Stimulated activated CD8-positive, alpha-beta memory T cell treated with anti-CD3 and anti-CD28 coated beads, Interleukin-4, amount 100 ng/mL, for 24 hours (primary cell): ENCODE data around the gene JAKMIP1.

ENCODE experiments used
- DNase-seq: peaks from one replicate; pipeline ENCODE4 v3.0.0-alpha.2; 2020; ENCODE audit warnings: low read depth

JAKMIP1 gene

DNA sequence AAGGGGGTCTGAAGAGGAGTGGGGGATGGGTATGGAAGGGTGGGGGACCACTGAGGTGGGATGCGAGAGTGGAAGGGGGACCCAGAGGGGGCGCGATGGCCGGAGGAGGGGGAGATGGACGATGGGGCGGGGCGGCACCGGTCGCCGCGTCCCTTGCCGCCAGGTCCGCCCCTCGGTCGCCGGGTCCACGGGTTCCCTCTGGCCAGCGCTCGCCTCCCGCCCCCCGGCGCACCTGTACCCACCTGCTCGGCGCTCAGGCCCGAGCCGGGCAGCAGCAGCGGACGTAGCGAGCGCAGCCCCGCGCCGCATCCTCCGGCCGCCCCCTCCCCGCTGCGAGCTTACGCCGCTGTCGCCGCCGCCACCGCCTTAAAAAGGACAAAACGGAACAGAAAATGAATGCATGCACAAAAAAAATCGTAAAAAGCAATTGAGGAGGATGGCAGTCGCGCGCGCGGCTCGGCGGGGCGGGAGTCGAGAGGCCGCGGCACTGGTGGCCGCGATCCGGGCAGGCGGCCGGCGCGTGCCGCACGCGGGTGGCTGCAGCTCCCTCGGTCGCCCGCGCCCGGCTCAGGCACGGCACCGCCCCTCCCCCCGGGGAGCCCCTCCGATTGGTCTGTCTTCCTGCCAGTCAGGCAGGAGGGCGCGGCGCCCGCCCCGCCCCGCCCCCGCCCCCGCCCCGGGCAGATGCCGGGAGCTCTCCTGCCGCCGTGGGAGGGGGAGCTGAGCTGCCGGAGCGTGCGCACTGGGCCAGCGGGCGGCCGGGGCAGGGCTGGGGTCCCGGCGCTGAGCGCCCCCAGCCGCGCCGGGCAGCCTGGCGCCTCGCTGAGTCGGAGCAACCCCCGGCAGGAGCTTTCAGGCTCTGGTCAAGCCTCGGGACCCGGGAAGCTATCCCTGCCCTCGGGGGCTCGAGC lies at the start of gene JAKMIP1:
Gene JAKMIP1, minus strand, starts transcription at position 539 of the 911 bp plus-strand sequence. CDS start 87,699 bp downstream, outside the sequence.
- DNase-seq: peak; percentile 77

DNA sequence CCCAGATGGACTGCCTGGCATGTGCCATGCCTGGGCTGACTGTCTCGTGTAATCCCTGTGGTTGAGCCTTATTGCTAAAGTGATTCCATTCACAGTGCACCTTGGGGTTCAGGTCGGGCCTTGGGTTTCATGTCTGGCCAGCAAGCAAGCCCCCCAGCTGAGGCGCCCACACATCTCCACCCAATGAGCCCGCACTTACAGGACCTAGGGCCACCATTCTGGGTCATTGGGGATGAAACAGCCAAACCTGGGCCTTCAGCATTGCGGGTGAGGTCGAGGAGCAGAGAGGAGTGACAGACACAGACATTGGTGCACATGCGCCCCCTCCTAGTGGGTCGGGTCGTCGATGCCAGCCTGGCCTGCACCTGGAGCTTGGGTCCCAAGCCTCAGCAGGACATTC lies 48.0 kb upstream of the JAKMIP1 start:
- DNase-seq: no peak

DNA sequence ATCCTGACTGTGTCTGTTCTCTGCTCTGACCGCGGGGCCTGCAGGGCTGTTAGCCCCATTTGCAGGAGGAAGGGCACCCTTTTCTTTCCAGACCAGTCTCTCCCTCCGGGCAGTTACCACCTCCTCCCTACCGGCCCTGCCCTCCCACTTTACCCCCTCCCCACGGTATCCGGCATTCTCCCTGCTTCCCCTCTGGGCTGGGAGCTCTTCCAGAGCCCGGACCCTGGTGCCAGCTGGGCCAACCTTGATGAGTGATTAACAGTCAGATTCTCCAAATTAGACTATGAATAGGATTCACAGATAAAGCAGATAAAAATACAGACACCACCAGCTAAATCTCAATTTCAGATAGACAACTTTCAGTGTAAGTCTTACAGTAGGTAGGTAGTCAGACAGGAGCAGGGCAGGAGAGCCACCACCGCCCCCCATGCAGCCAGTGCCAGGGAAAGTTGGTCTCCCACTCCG lies 45.9 kb upstream of the JAKMIP1 start:
- no peak for DNase-seq

DNA sequence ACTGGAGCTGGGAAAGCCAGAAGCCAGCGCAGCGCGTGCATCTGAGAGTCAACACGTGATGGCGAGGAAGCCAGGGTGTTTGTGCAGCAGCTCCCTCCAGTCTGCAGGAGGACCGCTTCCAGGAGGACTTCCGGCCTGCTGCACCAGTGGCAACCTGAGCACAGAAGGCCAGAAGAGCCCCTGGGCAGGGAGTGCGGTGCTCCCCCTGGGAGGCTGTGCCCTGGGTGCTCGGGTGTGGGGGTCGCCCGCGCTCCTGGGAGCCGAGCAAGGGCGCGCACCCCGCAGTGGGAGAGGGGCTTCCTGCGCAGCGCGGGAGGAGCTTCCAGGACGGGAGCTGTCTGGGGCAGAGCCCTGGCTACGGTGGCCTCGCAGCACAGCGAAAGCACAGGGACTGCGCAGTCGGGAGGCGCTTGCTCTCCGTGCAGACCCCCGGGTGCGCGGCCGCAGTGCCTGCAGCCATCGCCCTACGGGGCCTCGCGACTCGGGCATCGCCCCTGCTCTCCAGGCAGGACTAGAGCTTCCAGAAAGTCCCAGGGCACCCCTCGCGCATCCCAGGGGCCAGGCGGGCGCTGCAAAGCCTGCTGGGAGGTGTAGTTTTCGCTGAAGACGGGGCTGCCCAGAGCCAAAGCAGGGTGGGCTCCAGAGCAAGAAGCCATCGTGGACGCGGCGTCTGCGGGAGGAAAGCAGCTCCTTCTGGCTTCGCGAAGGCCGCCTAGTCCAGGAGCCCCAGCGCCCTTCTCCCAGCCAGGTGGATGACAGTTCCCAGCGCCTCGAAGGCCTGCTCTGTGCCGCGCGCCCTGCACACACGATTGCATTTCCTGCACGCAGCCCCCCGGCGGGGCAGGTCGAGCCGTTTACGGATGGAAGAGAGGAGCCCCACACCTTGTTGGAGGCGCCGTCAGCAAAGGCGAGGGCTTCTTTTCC lies 45.2 kb upstream of the JAKMIP1 start:
- DNase-seq: no peak

DNA sequence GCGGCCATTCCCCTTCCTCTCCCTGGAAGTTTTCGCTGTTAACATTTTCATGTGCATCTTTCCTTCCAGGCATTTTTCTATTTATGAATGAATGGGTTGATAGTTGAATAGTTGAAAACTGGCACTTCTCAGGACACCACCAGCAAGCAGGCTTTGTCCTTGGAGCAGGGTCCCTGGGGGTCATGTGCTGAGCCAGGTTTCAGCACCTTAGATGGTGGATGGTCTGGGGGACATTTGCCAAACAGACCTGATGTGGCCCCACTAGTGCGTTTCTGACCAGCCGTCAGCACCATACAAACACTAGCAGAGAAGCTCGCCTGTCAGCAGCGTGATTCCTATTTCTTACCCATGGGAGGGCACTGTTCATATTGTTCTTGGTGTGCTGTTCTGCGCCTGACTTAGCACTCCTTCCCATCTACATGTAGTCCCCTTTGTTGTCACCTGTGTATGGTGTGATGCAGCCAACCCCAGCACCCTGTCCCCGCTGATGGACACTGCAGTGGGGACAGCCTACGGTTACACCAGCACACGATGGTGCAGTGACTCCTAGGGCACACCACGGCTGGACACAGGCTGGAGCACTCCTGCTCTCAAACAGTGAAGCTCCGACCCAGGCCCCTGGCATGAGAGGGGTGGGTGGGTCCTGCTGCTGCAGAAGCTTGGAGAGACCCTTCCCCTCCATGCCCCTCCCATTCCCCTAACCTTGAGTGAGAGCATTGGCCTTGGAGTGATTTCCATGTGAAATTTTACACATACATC lies 42.1 kb upstream of the JAKMIP1 start:
- no peak for DNase-seq

DNA sequence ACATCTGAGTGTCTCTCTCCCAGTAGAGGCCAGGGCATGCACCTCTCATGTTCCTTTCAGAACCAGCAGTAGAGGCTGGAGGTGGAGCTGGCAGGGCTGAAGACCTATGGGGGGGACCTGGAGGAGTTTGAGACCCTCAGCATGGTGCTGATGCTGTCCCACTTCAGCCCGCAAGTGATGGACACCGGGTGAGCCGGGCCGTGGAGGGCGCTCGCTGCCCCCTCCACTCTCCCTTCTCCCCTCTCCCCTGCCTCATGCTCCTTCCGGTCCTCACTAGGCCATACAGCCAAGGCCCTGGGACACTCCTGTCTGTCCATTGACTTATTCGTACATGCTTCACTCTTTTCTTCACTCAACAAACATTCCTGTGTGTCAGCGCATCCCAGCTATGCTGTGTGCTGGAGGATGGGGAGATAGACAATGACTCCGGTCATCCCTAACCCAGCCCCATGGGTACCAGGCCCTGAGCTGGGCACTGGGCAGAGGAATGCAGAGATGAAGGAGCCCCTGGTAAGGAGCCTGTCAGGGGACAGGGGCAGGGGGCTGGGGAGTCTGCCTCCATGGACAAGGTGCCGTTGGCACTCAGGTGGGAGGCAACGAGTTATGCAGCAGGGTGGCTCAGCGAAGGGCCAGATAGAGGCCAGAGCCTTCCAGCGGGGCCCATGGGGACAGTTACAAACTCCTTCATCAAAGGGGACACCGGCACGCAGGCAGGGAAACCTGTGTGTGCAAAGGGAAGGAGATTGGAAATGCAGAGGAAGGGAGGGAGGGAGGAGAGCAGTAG lies 40.9 kb upstream of the JAKMIP1 start:
- DNase-seq: no peak

DNA sequence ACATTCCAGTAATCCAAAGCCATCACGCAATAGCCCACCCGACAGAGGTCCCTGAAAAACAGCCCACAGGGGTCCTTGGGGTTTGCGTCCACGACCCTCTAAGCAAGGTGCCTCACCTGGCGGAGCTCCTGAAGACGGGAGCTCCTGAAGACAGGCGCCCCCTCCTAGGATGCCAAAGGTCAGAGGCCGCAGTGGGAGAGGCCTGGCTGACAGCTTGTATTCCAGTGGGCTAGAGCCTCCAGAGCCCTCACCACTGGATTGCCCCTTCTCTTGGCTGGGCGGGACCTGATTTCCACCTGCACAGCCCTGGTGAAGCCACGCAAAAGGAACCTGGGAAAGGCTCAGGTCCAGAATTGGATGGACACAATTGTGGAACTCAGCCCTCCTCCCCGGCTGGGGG lies 39.6 kb upstream of the JAKMIP1 start:
- no peak for DNase-seq

DNA sequence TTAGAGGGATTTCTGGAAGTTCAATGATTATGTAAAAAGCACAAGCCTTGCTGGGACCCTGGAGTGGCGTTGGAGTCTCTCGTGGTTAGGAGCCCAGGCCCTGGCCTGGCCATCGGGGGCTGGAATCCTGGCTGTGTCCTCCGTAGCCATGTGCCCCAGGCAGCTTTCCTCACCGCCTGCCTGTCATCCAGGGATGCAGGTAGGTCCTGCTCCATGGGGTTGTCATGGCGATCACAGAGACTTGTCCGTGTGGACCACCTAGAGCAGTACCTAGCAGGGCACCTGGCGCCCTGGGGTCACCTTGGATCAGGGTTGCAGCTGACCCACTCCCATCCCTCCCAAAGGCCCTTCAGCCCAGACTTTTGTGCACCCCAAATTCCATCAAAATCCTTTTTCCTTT lies 39.1 kb upstream of the JAKMIP1 start:
- no peak for DNase-seq

DNA sequence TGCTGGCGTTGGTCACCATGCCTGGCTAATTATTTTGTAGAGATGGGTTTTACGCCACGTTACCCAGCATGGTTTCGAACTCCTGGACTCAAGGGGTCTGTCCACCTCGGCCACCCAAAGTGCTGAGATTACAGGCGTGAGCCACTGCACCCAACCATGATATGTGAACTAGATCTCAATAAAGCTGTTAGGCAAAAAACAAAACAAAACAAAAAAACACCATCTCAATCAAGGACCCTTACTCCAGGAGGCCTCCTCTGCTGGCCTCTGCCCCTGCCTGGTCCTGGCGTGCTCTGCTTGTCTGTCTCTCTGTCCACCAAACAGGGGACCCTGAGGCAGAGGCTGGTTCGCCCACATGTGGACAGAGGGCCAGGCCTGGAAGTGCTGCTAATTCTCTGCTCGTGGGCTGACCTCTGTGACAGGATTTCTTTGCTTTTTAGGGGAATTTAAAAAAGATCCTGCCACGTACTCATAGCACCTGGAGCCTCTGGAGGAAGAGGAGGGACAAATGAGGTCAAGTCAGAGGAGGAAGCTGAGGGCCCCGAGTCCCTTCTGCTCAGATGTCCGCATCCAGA lies 36.6 kb upstream of the JAKMIP1 start:
- no peak for DNase-seq

DNA sequence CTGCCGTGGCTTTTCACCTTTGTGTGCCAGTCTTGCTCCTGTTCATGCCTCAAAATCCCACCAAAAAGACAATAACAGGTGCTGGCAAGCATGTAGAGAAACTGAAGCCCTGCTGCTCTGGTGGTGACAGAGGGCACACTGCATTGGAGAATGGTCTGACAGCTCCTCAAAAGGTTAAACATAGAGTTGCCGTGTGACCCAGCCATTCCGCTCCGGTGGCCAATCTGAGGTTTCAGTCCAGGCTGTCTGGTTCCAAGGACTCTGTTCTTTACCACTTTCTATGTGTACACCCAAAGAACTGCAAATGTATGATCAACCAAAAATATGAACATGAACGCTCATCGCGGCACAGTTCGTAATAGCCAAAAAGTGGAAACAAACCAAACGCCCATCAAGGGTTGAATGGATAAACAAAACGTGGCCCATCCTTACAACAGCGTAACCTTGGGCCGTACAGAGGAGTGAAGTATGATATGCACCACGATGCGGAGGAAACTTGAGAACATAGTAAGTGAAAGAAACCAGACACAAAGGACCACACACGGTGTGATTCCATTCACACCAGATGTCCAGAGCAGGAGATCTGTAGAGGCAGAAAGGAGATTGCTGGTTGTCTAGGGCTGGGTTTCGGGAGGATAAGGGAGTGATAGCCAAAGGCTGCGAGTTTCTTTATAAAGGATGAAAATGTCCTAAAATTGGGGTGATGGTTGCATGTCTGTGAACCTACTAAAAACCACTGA lies 35.7 kb upstream of the JAKMIP1 start:
- no peak for DNase-seq

DNA sequence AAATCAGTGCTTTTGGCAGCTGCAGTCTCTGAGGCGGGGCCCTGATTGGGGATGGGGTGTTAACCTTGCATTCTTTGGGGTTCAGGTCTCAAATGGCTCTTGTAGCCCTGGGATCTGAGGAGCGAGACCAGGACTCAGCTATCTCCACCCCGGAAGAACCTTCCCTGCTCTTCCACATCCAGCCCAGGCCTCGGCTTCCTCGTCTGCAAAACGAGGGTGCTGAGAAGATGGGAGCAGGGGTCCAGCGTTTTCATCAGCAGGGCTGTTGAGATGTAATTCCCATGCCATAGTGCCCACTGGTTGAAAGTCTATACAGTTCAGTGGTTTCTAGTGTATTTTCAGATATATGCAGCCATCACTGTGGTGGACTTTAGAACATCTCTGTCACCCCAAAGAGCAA lies 34.7 kb upstream of the JAKMIP1 start:
- DNase-seq: no peak

DNA sequence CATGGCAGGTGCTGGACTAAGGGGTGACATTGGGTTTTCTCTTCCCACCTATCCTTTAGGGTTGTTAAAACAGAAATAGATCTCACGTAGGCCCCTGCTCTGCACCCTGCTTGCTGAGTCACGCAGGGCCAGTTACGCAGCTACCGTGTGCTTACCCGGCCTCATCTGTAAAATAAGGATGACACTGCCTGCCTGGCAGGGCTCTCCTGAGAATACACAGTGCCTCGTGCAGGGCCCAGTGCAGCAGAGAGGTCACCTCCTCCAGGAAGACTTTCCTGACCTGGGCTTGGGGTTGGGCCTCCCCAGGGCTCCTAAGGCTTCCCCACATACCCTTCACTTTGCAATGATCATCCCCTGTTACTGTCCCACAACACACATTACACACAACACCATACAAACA lies 33.6 kb upstream of the JAKMIP1 start:
- no peak for DNase-seq

DNA sequence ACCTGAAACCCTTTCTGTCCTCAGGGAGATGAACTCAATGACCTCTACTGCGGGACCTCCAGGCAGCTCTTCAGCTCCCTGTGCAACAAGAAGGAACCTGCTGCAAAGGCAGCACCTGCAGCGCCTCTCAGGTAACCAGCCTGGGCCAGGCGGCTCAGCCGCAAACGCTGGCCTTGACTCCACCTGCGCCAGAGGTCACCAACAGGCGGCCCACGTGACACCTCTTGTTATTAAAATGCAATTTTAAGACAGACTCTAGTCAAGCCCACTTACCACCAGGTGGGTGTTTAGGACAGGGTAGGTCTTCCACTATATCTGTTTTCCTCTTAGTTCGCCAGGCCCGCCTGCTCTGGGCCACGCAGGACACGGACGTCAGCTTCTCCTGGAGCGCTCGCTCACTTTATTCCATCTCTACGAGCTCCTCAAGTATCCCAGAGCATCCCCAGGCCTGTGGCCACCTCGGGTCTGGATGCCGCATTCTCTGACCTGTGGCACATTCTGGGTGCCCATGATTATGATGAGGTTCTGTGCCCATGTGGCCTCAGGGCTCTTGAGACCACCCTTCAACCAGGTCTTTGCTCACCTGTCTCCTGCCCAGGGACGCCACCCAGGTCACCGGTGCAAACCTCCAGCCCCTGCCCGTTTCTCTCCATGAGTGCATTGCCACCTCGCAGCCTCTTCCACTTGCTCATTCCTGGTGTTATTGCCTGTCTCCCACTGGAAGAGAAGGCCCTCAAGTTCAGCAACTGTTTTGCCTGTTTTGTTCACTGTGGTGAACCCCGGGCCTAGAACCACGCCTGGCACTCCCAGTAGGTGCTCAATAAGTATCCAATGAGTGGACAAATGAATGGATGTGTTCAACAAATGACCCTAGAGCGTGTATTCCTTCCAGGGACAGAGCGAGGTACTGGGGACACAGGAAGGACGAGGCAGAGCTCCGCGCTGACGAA lies 32.8 kb upstream of the JAKMIP1 start:
- no peak for DNase-seq

DNA sequence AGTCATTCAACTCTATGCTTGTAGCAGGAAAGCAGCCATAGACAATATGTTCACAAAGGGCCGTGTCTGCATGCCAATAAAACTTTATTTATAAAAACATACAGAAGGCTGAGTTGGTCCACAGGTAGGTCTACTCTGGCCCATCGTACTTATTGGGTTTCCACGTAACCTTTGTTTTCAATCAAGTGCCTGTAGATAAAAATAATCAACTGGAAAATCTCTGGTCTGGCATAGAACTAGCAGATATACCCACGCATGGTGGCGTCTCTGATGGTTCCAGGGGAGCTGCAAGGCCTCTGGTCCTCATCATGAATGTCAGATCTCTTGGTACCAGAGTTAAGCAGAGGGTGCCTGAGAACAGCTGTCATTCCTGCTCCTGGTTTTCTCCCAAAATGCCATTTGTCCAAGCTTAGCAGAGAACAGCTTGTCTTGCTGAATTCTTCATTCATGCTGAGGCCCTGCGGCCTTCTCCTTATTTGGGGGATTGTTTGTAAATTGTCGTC lies 31.4 kb upstream of the JAKMIP1 start:
- DNase-seq: no peak

DNA sequence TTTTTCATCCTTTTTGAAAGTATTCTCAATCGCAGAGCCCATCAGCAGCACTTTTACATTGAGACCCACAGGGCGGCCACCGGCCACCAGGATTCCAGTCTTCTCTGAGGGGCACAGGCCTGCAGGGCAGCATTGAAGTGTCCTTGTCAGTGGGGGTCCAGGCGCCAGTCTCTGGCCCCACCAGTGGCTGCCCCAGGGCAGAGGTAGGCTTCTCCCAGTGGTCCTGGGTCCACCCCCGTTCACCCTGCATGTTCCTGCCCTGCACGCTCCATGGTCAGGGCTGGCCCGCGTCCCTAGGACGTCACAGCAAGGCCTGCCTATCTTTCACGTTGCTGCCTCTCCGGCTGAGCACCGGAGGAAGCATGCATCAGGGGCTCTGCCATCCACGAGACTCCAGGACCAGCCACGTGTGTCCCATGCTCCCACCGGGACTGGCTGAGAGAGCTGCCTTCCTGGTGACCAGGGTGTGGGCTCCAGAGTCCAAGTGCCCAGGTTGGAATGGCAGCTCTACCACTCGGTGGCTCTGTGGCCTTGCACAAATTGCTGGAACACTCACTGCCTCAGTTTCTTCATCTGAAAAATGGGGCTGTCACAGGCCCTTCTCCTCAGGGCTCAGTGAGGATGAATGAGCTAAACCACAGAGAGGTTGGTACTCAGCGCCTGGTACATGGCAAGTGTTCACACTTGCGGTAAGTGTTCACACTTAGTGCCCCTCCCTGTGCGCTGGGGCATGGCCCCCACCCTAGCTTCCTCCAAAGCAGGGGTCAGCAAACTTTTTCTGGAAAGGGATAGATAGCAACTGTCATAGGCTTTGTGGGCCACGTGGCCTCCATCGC lies 30.7 kb upstream of the JAKMIP1 start:
- DNase-seq: no peak

DNA sequence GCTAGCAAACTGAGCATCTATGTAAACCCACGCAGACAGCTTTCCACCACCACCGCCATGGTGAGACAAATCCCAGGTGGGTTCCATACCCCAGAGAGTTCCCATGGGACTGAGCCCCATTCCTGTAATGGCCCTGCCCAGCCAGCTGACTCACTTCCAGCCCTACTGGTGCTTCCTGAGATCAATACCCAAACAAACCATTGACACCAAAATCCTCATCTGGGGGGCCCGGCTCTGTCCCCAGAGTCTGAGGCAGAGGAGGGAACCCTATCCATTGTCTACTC lies 30.1 kb upstream of the JAKMIP1 start:
- no peak for DNase-seq

DNA sequence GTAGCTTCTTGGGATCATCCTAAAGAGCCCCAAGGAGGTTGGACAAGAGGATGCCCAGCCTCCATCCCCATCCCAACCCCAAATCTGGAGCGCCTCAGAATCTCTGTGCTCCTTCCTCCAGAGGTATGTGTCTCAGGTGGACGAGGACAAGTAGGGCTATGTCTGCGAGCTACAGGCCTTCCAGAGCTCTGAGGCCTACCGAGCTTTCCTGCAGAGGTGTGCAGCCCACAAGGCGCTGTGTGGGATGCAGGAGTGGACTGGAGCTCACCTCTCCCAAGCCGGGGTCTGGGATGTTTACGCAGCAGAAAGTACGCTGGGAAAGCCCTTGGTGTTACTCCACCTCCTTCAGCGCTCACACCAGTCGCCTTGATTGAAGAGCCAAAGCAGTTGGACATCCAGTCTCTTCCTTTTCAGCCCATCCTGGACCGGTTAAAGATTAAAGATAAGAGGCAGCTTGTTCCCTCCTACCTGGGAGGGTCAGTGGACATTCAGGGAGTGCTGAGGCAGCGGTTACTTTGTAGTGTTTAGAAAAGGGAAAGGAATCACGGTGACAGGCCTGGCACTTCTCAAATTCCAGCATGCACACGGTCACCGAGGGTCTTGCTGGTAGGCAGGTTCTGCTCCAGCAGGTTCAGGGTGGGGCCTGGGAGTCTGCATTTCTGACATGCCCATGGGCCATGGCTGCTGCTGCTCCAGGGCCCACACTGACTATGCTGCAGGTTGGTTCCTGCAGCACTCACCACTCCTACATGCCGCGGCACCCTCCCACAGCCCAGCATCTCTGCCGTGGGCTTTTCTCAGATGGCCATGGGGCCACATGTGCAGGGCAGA lies 29.5 kb upstream of the JAKMIP1 start:
- DNase-seq: no peak
